ENCODE results near the gene GGNBP2.

The GGNBP2 gene

DNA sequence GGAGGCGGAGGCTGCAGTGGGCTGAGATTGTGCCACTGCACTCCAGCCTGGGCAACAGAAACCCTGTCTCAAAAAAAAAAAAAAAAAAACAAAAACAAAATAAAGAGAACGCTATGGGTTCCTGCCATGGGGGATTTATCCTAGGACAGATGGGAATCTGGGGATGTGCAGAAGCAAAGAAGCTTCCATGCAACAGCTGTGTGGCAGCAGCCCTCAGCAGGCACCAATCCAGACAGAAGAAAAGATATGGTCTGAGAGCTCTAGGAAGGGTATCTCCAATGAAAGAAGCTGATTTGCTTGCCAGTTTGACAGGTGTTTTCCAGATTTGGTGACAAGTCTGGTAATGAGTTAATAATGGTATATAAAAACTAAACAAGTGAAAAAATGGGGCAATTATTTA is 21.6 kb upstream of the GGNBP2 start:
- no peak for DNase-seq

DNA sequence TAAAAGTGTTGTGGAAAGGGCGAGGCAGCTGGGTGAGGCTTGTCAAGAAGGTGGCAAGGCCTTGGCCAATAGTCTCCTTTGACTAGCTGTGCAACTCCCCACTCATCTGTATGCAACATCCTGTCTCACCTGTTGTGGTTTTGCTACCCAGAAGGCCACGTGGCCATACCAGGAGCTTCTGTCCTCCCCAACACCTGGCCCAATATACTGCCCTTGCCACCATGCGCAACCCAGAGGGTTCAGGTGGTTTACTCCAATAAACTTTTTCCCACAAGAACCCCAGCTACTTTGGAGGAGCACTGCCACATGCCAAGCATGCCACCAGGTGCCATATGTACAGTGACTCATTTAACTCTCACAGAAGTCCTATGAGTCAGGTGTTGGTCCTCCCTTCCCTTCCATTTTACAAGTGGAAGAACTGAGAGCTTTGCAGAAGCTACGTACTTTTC is 20.3 kb upstream of the GGNBP2 start:
- no peak for DNase-seq

DNA sequence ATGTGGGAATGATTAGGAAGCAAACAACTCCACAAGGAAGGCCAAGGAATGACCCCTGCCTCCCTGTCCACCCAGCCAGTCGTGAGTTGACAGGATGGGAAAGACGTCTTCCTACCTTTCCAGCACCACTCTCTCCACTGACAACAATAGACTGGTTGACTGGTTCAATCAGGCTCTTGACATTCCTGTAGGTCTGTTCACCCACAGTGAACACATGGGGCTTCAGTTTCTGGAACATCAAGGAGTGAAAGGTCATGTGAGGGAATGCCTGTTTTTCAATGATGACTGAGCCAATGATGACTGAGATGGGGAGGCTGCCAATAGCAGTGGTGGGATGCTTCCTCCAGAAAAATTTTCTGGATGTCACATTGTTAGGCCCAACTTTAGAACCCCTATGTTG is 19.6 kb upstream of the GGNBP2 start:
- DNase-seq, result no peak

DNA sequence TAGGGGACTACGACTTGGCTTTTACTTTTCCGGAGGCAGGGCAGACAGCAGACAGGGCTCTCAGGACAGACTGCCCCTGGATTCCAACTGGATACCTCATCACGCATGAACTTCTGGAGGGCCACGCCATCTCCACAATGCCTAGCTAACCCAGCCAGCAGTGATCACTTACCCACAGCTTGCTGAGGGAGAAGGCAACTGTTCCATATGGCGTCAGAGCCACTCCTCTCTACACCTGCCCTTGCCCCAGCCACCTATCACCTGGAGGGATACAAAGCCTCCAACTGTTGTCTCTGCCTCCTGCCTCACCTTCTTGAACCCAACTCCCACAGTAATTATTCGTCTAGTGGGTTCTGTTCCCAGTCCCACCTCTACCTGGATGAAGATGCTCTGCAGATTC is 18.8 kb upstream of the GGNBP2 start:
- DNase-seq, result no peak

DNA sequence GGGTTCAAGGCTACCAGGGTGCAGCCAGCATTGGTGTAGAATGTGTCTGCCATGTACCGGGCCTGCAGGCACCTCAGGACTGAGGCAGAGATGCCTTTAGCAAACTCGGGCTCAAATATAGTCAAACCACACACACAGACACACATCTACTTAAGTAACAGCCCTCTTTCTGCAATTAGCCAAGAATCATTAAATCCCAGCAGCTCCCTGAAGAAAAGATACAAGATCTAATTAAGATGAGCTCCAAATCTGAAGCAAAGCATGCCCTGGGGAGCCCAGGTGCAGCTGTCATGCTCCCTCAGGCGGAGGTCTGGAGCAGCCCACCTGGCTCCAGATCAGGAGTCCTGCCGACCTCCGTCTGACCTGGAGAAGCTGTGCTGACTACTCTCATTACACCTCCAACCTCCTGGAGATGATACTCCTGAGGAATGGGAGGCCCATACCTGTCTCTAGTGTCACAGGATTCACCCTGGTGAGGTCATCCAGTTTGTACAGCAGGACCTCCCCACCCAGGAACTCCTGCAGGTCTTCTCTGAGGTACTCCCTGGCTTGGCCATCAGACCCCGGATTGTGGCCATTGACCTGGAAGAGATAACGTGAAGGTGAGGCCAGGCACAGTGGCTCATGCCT is 17.0 kb upstream of the GGNBP2 start:
- no peak for DNase-seq

DNA sequence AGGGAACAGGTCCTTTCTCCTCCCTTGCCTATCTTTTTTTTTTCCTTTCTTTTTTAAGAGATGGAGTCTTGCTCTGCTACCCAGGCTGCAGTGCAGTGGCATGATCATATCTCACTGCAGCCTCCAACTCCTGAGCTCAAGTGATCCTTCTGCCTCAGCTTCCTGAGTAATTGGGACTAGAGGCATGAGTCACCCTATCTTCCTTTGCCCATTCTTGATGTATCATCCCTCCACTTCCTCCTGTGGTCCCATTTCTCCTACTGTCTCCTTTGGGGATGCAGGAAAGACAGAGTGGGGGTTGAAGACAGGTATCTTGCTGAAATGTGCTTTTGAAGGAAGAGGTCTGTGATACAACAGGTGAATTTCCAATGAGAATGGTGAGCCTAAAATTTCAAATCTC is 15.6 kb upstream of the GGNBP2 start:
- no peak for DNase-seq

DNA sequence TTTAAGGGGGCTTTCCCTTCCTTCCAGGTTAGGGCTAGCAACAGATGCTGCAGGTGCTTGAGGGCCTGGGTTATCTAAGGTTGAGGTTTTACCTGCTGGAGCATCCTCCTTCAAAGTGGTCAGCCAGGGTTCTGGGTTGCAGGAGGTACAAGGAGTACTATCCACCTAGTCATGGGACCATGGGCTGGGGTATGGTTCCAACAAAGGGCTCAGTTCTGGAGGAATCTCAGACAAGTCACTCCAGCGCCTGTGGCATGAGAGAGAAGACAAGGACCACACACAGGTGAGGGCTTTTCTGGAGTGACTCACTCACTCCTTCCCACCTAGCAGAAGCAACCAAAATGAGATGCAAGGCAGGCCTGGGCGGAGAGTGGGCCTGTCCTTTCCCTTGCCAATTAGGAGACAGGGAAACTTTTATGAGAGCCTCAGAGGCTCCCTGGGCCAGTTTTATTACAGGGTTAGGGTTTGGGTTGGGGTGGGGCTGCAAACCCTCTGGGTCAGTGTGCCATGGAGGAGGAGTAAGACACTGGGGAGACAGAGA is 12.2 kb upstream of the GGNBP2 start:
- no peak for DNase-seq

DNA sequence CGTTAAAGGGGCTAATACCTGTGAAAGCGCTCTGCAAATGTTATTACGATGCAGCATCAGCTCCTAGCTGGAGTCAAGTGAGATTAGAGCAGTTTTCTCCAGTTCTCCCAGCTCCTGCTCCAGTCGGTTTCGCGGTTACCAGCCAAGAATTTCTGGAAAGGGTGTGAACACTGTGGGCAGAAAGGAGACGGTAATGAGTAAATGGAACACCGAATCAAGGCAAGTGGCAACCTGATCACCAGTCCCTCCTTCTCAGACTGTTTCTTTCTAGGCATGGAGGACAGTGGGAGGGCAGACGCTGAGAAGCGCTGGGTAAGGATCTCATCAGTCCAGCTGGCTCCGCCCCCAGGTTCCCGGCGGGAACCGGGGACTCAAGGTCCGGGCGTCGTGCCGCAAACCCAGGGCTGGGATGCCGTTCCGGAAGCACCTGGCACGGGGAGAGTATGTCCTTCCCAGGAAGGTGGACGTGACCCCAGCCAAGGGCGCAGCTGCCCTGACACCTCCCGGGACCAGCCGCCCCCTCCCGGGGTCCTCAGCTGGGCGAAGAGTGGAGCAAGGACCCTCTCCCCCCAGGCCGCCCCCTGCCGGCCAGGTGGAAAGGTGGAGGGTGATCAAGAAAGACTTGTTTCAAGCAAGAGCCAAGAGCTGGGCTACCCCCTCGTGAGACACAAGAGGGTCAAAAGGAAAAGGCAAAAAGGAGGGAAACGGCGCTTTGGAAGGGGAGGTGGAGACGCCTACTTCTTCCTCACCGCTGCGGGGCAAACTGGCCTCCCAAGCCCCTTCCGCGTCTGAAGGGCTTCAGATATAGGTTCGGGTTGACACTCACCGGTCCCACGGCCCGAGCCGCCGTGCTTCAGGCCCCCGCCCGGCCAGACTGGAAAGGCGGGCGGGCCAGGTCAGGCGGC is 10.5 kb upstream of the GGNBP2 start:
- DNase-seq, result peak; percentile 74

DNA sequence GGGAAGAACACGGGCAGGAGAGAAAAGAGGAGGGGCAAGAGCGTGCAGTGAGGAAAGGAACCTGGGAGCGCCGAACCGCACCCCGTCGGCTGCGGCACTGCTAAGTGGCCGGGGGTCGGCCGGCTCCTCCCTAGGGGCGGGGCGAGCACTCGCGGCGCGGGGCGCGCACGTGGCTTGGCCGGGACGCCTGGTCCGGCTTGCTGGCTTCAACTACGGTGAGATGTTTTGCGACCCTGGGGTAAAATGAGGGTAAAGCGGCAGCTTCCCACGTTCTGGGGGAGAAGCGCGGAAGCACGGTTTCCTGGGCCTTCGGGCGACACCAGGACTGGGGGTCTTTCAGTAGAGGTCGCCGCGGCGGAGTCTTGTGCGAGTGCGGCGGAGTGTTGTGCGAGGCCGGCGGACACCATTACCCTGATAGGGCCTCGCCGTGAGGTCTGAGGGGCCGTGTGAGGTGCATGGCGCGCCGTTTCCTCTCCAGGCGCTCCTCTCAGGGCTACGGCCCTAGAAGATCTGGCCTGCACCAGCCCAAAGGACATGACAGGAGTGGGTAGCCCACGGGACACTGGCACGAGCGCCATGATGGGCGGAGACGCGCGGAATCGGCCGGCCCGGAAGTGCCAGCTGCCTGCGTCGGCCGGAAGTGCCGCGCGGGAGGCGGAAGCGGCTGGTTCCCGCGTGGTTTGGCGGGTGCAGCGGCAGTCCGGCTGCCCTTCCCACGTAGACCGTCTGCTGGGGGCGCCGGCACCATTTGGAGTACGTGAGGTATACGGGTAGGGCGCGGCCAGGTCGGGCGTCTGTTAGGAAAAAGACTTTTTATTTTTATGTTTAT is 9.7 kb upstream of the GGNBP2 start, which contains the start of the genes MYO19 and PIGW:
Gene MYO19, minus strand, starts transcription at position 29 of the 829 bp plus-strand sequence. CDS start 2,330 bp downstream, outside the sequence.
Gene PIGW, plus strand, starts transcription at position 148 of the 829 bp plus-strand sequence. CDS start 2,115 bp downstream, outside the sequence.
- peak; percentile 90 for DNase-seq

DNA sequence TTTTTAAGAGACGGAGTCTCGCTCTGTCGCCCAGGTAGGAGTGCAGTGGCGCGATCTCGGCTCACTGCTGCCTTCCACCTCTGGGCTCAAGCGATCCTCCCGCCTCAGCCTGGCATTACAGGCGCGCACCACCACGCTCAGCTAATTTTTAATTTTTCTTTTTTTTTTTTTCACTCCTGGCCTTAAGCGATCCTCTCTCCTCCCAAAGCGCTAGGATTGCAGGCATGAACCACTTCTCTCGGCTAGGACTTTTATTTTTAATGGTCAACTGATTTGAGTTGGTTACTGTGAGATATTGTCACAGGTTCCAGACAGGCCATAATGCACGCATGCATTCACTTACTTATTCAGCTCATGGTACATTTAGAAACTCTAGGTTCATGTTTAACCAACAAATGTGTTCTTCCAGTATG is 9.0 kb upstream of the GGNBP2 start:
- peak; percentile 35 for DNase-seq

DNA sequence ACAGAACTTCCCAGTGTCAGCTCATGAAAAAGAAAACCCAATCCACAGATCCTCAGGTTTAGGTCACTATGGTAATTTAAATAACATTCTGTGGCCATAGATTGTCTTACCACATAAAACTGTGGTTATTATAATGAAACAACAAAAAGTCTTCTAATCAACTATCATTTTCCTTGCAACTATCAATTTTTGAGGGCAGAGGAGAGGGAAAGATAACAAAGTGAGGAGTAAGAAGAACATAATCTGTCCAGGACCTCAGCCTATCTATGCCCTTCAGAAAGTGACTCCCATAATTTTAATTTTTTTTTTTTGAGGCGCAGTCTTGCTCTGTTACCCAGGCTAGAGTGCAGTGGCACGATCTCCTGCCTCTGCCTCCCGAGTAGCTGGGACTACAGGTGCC is 4.0 kb upstream of the GGNBP2 start:
- no peak for DNase-seq

DNA sequence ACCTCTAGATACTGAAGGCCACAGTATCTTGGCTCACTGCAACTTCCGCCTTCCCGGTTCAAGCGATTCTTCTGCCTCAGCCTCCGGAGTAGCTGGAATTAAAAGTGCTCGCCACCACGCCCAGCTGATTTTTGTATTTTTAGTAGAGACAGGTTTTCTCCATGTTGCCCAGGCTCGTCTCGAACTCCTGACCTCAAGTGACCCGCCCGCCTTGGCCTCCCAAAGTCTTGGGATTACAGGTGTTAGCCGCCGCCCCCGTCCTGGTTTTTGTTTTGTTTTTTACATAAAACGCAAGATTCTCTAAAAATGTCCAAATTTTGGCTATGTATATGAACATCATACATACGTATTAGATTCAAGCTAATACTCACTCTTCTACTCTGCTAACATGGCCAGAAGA is 2.0 kb upstream of the GGNBP2 start:
- no peak for DNase-seq

DNA sequence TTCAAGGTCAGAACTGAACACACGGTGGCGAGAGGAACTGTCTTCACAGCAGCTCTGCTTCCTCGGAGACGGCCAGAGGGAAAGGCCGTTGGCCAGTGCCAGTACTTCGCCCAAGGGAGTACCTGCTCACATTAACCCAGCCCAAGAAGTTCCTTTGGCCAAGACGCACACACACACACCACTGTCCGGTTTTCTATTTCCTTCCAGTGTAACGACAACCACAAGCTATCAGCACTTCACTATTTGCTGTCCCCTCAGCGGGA is 744 bp upstream of the GGNBP2 start:
- DNase-seq, result no peak

DNA sequence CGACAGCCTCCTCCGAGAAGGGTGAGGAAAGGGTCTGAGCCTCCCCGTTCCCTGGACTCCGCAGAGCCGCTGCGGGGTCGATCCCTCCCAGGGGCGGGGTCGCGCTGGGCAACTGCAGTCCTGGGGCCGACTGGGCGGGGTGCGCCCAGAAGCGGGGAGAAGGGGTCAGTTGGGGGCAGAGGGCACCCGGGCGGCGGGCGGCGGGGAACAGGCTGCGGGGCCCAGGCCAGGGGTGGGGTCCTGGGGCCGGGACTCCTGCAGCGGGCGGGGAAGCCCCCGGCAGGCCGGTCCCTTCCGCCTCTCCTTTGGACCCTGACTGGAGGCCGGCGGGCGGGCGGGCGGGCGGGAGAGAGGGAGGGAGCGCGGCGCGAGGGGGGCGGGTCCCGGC is 352 bp downstream of the GGNBP2 start:
- DNase-seq, result peak; percentile 71

DNA sequence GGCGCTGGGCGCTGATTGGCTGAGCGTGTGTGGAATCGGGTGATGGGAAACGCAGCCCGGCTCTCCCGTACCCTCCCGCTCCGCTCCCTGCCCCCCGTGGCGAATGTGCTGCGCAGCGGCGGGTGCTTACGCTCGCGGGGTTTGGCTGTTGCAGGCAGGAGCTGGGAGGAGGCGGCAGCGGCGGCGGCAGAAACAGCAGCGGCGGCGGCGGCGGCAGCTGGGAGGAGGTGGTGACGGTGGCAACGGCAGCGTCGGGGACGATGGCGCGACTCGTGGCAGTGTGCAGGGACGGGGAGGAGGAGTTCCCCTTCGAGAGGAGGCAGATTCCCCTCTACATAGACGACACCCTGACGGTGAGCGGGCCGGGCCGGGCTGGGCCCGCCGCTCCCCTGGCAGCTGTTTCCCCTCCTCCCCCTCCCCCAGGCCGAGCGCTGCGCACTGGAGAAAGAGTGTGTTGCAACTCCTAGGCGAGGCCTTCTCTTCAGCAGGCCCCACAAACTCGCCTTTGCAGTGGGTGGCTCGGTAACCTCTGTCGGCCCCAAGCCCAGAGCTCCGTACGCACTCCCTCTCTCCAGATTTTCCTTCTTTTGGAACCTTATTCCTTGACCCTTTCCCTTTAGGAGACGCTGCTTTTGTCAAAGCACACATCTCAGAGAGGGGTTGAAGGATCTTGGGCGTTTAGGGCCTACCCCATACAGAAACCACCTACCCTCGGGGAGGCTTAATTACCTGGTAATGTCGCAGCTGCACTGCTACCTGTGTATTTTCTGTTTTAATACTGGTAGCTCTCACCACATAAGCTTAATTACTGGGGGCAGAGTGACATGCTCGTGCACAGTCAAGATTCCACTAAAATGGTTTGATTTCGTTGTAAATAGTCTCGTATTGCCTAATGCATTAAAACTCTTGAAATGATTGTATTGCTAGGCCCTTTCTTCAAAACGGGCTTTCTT is 1.0 kb downstream of the GGNBP2 start:
- DNase-seq, result peak; percentile 91

DNA sequence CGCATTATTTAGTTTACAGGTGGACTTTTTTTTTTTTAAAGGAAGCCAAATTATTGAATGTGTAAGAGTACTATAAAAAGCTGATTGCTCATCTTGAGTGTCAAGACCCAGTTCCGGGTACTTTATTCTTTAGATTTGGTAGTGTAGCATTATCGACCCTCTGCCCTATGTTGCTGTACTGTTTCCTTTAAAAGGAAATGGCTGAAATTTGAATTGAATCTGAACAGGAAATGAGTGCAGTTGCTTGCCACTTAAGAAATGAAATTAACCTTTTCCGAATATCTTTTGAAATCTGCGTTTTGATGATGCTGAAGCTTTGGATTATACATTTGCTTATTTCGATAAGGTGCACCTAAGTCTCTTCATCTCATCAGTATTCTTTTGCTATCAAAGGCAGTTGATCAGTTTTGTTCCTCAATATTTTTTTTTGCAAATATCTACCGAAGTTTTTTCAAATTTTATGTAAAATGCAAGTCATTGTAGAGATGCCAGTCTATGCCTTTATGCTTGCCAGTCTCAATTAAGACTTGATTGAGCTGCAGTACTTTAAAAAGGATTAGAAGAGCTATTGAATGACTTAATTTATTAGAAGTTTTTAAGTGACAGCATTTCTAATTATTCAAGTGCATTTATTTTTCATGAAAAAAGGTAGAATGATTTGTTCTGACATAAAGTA is 1.8 kb downstream of the GGNBP2 start:
- no peak for DNase-seq

DNA sequence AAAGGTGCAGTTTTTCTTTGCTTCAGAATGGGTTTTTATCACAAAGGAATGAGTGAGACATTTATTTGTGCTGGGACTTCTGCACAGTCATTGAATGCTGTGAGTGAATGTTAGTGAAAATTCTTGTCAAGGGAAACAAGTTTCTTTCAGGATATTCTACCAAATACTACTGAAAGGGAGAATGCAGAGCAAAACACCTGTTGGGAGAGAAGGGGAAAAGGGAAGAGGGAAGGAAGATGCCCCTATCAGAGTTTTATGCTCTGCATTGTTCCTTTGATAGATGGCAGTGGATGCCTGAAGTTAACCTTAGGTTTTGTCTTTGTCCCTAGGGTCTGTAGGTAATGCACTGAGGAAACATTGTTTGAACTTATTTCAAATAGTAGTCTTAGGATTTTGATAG is 3.1 kb downstream of the GGNBP2 start:
- no peak for DNase-seq

DNA sequence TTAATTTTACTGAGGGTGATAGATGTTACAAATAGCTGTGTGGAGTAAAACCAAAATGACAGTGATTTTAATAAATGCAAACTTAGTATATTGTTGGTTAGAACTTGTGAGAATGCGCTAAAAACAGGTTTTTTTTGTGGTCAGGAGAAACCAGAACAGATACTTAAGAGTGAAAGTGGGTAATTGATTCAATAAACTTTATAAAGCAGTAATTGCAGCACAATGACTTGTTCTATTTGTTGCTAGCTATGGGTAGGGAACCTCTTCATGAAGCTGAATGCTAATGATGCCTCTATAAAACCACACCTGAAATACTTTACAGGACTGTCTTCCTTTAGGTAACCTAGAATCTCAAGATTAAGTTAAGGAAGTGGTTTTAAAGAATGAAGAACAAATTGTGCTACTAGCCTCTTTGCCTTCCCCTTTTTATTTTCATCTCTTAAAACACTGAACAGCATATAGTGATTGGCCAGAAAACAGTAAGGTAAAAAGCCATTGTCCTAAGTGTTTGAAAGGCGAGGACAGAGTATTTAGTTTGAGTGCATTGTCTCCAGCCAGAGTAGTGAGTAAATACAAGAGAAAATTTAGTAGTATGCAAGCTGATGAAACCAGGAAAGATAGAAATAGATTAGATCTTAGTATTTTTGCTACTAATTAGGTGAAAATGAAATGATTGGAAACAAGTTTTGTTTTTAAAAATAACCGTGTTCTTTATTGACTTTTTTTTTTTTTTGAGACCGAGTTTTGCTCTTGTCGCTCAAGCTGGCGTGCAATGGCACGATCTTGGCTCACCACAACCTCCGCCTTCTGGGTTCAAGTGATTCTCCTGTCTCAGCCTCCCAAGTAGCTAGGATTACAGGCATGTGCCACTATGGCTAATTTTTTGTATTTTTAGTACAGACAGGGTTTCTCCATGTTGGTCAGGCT is 6.0 kb downstream of the GGNBP2 start:
- DNase-seq, result no peak

DNA sequence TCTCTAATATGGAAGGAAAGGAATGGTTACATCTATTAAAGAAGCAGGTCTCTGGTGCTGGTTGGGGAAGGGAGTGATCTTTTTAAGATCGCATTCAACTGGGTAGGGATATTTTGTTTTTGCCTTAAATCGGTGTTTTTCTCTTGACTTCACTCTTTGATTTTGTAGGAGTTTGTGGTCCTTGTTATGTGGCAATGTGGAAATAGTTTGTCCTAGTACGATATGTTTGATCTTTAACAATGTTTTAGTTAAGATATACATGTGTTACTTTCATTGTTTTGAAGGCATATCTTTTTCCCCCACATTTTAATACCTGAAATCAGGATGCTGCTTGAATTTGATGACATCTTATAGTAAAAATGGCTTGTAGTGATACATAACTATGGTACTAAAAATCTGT is 8.7 kb downstream of the GGNBP2 start:
- no peak for DNase-seq

DNA sequence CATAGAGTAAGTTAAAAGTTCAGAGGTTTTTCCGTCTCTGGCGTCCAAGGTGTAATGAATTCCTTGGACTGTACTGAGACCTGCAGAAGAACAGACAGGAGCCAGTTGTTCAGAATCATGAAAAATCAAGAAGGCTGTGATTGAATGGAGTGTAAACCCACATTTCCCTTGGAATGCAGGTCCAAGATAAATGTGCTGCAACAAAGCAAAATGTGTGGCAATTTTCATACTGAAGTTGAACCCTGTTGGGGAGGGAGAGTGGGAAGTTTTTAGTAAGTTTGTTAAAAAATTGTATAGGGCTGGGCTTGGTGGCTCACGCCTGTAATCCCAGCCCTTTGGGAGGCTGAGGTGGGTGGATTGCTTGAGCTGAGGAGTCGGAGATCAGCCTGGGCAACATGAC is 21.4 kb downstream of the GGNBP2 start:
- DNase-seq, result no peak

All from NCI-H510A treated with DMSO at 0.1 percent for 48 hours (cell line).